Lower leg skin (tissue), 3 donors: Measurements from ENCODE around the gene MAGI3.

ENCODE experiments used
- POLR2A ChIP-seq, 2 donors: fragments of 450-650 bp; IDR thresholded peaks; one replicate each; pipeline ENCODE4 v1.6.1; 2016 to 2017; ENCODE audit warnings: antibody characterized with exemption in 2 of 2, mild to moderate bottlenecking in 1 of 2, moderate library complexity in 1 of 2
- TF ChIP-seq, protein P1 (sequence below), 3 donors: fragments of 450-650 bp; IDR thresholded peaks; one replicate each; pipeline ENCODE4 v1.5.1; 2016; ENCODE audit warnings: antibody characterized with exemption in 3 of 3, mild to moderate bottlenecking in 3 of 3, moderate library complexity in 2 of 3

DNA sequence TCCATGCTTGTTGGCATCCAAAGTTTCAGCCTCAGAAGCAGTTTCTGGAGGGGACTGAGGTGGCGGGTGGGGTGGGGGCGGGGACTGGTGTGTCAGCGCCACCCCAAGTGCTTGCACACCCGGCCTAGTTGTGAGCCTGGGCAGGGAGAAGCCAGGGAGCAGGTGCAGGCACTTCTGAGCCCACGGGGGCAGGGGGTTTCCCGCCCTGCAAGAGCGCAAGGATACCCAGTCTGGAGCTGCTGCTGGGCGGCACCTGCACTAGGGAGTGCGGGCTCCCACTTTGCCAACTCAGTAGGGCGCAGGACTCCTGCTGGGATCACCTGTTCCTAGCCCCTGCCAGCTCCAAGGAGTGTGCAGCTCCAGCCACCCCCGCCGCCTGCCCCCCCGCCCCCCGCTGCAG, 33.5 kb downstream of the MAGI3 start:
- TF ChIP-seq, protein P1, sequence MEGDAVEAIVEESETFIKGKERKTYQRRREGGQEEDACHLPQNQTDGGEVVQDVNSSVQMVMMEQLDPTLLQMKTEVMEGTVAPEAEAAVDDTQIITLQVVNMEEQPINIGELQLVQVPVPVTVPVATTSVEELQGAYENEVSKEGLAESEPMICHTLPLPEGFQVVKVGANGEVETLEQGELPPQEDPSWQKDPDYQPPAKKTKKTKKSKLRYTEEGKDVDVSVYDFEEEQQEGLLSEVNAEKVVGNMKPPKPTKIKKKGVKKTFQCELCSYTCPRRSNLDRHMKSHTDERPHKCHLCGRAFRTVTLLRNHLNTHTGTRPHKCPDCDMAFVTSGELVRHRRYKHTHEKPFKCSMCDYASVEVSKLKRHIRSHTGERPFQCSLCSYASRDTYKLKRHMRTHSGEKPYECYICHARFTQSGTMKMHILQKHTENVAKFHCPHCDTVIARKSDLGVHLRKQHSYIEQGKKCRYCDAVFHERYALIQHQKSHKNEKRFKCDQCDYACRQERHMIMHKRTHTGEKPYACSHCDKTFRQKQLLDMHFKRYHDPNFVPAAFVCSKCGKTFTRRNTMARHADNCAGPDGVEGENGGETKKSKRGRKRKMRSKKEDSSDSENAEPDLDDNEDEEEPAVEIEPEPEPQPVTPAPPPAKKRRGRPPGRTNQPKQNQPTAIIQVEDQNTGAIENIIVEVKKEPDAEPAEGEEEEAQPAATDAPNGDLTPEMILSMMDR (IDR thresholded peaks at IDR 0.05): no peak
- no peak for TF ChIP-seq POLR2A (IDR thresholded peaks at IDR 0.05)
